Measurements from ENCODE around the gene DDB1.
"Not testable (repeated sequence)": the region's sequence is repeated elsewhere in the genome, so short reads cannot be mapped to it uniquely, and the experiment has no call there.

DDB1 gene

DNA sequence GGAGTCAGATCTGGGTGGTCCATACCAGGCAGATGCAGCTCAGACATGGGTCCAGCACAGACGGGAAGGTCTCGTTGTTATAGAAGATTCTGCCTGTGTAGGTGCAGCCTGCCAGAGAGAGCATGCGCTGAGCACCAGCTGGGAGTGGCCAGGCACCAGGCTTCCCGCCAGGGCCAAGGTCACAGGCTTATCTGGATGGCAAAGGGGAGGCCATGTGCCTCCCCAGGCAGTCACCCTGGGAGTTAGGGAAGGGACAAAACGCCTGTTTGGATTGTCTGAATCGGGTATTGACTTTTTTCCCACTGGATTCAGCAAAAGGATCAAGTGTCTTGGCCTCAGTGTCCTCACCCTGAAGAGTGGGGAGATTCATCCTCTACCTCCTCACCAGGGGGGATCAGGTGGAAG, 65.5 kb downstream of the DDB1 start:
- no peak for DNase-seq

- DNase-seq = no peak
These were observed 66.3 kb downstream of the DDB1 start for GRCh38 chr11:61266602-61267001.

DNA sequence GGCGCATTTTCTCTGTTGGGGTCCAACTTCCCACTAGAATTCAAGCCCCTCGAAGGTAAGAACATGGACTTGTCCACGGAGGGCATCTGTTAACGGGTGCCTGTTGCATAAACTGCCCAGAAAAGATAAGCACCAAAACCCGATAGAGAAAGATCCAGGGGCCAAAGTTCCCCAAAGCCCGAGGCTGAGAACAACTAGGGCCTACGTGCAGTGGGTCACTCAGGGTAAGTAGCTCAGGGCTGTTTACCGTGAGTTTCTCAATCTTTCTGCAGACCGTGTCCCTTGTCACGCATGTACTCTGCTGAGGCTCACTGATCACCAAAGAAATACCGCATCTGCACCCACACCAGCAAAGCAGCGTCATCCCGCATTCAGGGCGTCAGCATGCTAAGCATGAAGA, 67.5 kb downstream of the DDB1 start:
- no peak for DNase-seq

- DNase-seq = no peak
These were observed 68.1 kb downstream of the DDB1 start for GRCh38 chr11:61264795-61265194.

DNA sequence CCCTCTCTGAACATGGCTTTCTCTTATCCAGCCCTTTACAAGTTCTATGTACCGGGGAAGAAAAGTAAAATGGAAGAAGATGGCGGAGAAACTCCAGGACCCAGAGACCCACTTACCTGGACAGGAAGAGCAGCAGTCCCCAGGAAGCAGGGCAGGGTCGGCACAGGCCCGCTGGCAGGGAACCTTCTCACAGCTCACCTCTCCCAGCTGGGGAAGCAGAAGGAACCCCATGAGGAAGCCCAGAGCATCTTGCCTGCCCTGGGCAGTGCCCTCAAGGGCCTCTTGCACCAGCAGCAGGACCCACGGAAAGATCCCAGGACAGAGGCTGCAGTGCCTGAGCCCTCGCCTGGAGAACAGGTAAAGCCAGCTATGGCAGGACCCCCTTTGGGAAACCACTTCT, 68.5 kb downstream of the DDB1 start:
- DNase-seq = no peak

DNA sequence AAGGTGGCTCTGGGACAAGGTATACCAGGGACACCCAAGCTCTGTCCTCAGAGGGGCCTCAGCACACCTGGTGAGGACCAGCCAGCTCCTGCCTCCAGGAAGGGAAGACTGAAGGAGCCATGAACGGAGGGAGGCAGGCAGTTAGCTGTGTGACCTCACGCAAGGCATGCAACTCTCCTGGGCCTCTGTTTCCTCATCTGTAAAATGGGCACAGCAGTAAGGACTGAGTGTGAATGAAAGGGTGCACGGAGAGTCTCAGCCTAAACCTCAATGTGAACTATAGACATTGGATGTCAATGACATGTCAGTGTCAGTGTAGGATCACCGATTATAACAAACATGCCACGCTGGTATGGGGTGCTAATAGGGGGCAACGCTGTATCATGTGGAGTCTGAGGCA, 73.5 kb downstream of the DDB1 start:
- no peak for DNase-seq

GRCh38 chr11:61258546-61258945, 74.4 kb downstream of the DDB1 start:
- no peak for DNase-seq

GRCh38 chr11:61256710-61257482, 76.0 kb downstream of the DDB1 start:
- no peak for DNase-seq

- DNase-seq = peak; percentile 64
These were observed 78.4 kb downstream of the DDB1 start for GRCh38 chr11:61254403-61255025.

GRCh38 chr11:61252332-61252731, 80.6 kb downstream of the DDB1 start:
- DNase-seq = not testable (repeated sequence)

DNA sequence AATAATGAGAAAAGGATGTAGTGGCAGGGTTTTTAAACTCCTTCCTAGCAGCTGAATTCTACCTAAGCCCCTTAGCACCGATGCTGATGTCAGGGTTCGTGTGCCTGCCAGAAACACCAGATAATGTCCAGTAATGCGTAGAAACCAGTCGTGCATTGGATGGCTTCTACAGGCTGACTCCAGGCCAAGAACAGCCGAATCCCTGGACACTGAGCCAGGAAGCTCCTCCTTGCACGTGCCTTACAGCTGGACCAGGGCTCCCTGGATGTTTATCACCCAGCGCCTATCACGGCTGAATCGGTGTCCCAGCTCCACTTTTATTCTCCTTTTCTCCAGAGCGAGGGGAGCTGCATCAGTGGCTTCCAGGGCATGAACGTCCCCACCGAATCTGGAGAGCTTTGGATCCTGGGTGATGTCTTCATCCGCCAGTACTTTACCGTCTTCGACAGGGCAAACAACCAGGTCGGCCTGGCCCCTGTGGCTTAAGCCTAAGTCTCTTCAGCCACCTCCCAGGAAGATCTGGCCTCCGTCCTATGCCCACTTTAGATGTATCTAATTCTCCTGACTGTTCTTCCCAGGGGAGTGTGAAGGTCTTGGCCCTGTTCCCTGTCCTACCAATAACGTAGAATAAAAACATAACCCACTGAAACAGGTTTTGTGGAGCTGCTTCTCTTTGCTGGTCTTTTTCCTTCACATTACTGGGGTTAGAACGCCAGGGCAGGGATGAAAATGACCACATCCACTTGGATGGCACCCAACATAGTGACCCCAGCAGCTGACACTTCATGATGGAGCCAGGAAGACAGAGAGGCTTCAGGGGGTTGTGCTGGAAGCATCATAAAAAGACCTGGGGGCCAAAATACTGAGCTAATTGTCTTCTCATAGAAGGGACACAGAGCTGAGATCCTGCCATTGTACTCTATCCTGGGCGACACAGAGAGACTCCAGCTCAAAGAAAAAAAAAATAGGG, 81.8 kb downstream of the DDB1 start:
- not testable (repeated sequence) for DNase-seq
